IMR-90 (cell line): ENCODE data around the gene SCARF2. TPM values are rescaled to one million over a fixed set of nuclear protein-coding genes. Genes with fewer than 3 reads are reported as not detected.

Source experiments
- ATAC-seq: fragments of 200-7000 bp; cut with Tn5 transposase; 2 replicates; pipeline ENCODE4 v1.9.1; 2020; ENCODE audit warnings: low read depth, mild to moderate bottlenecking, moderate library complexity
- BruUV-seq: library from RNA; stranded (reverse); fragments of 400-500 nt; replicated peaks from 2 replicates; lab custom pipeline; 2021; lab: Mats Ljungman, UMichigan
- CTCF ChIA-PET: fragments of 300-600 bp; formaldehyde crosslinking; extraction: SDS; loops from one replicate; lab custom pipeline; 2021; ENCODE audit warnings: antibody characterized with exemption; lab: Yijun Ruan, JAX
- POLR2A ChIA-PET: fragments of 300-600 bp; sonication (Branson Sonifier 250); formaldehyde crosslinking; loops from one replicate; lab custom pipeline; 2022; ENCODE audit warnings: antibody characterized with exemption; ENCODE audit not compliant: unreplicated experiment; lab: Charles Lee
- DNase-seq: peaks from one replicate; pipeline ENCODE4 v3.0.0; 2013
- H2AFZ ChIP-seq: replicated peaks from 2 replicates; pipeline ENCODE3; 2013; ENCODE audit warnings: low read length, mild to moderate bottlenecking; ENCODE audit not compliant: poor library complexity
- H2AK5ac ChIP-seq: 2 replicates; pipeline ENCODE4 v1.6.1; 2013; ENCODE audit warnings: low read depth, low read length, inconsistent platforms
- H2AK9ac ChIP-seq: replicated peaks from 2 replicates; pipeline ENCODE3; 2013; ENCODE audit warnings: mild to moderate bottlenecking, low read depth, low read length, moderate library complexity; ENCODE audit not compliant: poor library complexity
- H2BK120ac ChIP-seq: 2 replicates; pipeline ENCODE4 v1.6.1; 2013; ENCODE audit warnings: low read depth, low read length, inconsistent platforms
- H2BK15ac ChIP-seq: 3 replicates; pipeline ENCODE4 v1.6.1; 2013; ENCODE audit warnings: low read depth, low read length, inconsistent platforms
- H2BK20ac ChIP-seq: 2 replicates; pipeline ENCODE4 v1.6.1; 2013; ENCODE audit warnings: low read depth, mild to moderate bottlenecking, inconsistent platforms, low read length, moderate library complexity
- H2BK5ac ChIP-seq: 2 replicates; pipeline ENCODE4 v1.6.1; 2013; ENCODE audit warnings: mild to moderate bottlenecking, low read depth, low read length, inconsistent platforms; ENCODE audit not compliant: poor library complexity, severe bottlenecking
- H3K14ac ChIP-seq: replicated peaks from 2 replicates; pipeline ENCODE4 v1.6.1; 2013; ENCODE audit warnings: low read depth, low read length, inconsistent platforms
- H3K18ac ChIP-seq: 2 replicates; pipeline ENCODE4 v1.6.1; 2013; ENCODE audit warnings: low read depth, low read length, control low read depth
- H3K23ac ChIP-seq: 2 replicates; pipeline ENCODE4 v1.6.1; 2013; ENCODE audit warnings: low read depth, low read length, inconsistent platforms
- H3K27ac ChIP-seq: 2 replicates; pipeline ENCODE4 v1.5.1; 2013; ENCODE audit warnings: mild to moderate bottlenecking, control low read depth, low read length; ENCODE audit not compliant: insufficient read depth
- H3K27me3 ChIP-seq: 2 replicates; pipeline ENCODE4 v1.6.1; 2013; ENCODE audit warnings: low read length; ENCODE audit not compliant: control insufficient read depth, insufficient read depth
- H3K36me3 ChIP-seq: 2 replicates; pipeline ENCODE4 v1.6.1; 2013; ENCODE audit warnings: low read length, mixed read lengths; ENCODE audit not compliant: control insufficient read depth, insufficient read depth
- H3K4ac ChIP-seq: 2 replicates; pipeline ENCODE4 v1.6.1; 2013; ENCODE audit warnings: low read depth, low read length, inconsistent platforms
- H3K4me1 ChIP-seq: 2 replicates; pipeline ENCODE4 v1.6.1; 2013; ENCODE audit warnings: low read length, mixed read lengths; ENCODE audit not compliant: control insufficient read depth, insufficient read depth
- H3K4me2 ChIP-seq: 2 replicates; pipeline ENCODE4 v1.6.1; 2013; ENCODE audit warnings: low read depth, mild to moderate bottlenecking, control low read depth, low read length, moderate library complexity
- H3K4me3 ChIP-seq: 2 replicates; pipeline ENCODE4 v1.5.1; 2013; ENCODE audit warnings: low read depth, mild to moderate bottlenecking, control low read depth, low read length, moderate library complexity; ENCODE audit not compliant: insufficient read depth
- H3K56ac ChIP-seq: 2 replicates; pipeline ENCODE4 v1.6.1; 2013; ENCODE audit warnings: low read length, inconsistent platforms; ENCODE audit not compliant: insufficient read depth; ENCODE audit errors: extremely low read depth
- H3K79me1 ChIP-seq, 2 experiments: 2 replicates each; pipeline ENCODE4 v1.6.1; 2013; ENCODE audit warnings: low read length in 2 of 2, inconsistent platforms in 1 of 2, low read depth in 1 of 2
- H3K9ac ChIP-seq: 2 replicates; pipeline ENCODE4 v1.6.1; 2013; ENCODE audit warnings: low read depth, low read length, control low read depth
- H3K9me1 ChIP-seq: 2 replicates; pipeline ENCODE4 v1.6.1; 2013; ENCODE audit warnings: low read length, inconsistent platforms; ENCODE audit not compliant: insufficient read depth
- H3K9me3 ChIP-seq: 2 replicates; pipeline ENCODE4 v1.6.1; 2013; ENCODE audit warnings: low read length; ENCODE audit not compliant: control insufficient read depth, insufficient read depth
- H4K20me1 ChIP-seq: 2 replicates; pipeline ENCODE4 v1.6.1; 2013; ENCODE audit warnings: low read length, inconsistent platforms; ENCODE audit not compliant: insufficient read depth
- H4K5ac ChIP-seq: 2 replicates; pipeline ENCODE4 v1.6.1; 2013; ENCODE audit warnings: mild to moderate bottlenecking, low read depth, low read length, control low read depth
- H4K8ac ChIP-seq, 2 experiments: 2 replicates each; pipeline ENCODE4 v1.6.1; 2013; ENCODE audit warnings: low read depth in 2 of 2, low read length in 2 of 2, control low read depth in 1 of 2, inconsistent platforms in 1 of 2
- H4K91ac ChIP-seq: 2 replicates; pipeline ENCODE4 v1.6.1; 2013; ENCODE audit warnings: low read depth, low read length, inconsistent platforms; ENCODE audit not compliant: insufficient read depth
- MAFK ChIP-seq: IDR thresholded peaks from 2 replicates; pipeline ENCODE4 v1.6.1; 2012; ENCODE audit warnings: low read depth, low read length, improper control_type of control experiment
- MAZ ChIP-seq: IDR thresholded peaks from 2 replicates; pipeline ENCODE4 v1.6.1; 2012; ENCODE audit warnings: low read depth, mild to moderate bottlenecking, low read length, improper control_type of control experiment, moderate library complexity, borderline replicate concordance
- NFE2L2 ChIP-seq: fragments of 150-350 bp; IDR thresholded peaks from 2 replicates; pipeline ENCODE4 v1.6.1; 2016; ENCODE audit warnings: low read depth, mild to moderate bottlenecking, low read length
- POLR2A ChIP-seq: IDR thresholded peaks from 2 replicates; pipeline ENCODE4 v1.6.1; 2012; ENCODE audit warnings: mild to moderate bottlenecking, low read depth, low read length
- RAD21 ChIP-seq: IDR thresholded peaks from 2 replicates; pipeline ENCODE4 v1.6.1; 2012; ENCODE audit warnings: low read length, improper control_type of control experiment
- WGBS, 2 experiments: methylation state at CpG; one replicate each; pipeline versions ENCODE4 v1.1.5 to v1.1.7; 2013; ENCODE audit warnings: missing lambda C conversion rate in 2 of 2; ENCODE audit not compliant: insufficient read length in 1 of 2; ENCODE audit errors: extremely low coverage in 2 of 2; 5-methylcytosine and 5-hydroxymethylcytosine counted together
- dilution Hi-C: fragments of 300-500 bp; cut with HindIII; formaldehyde crosslinking; loops from one replicate; pipeline ENCODE4 v1.14.3; 2018; ENCODE audit warnings: low sequenced_read_pairs; ENCODE audit not compliant: unreplicated experiment
- in situ Hi-C: fragments of 300-500 bp; cut with MboI; formaldehyde crosslinking; loops from 3 replicates; pipeline ENCODE4 v1.14.3; 2019; ENCODE audit warnings: low sequenced_read_pairs, inconsistent platforms, mixed read lengths
- intact Hi-C: fragments of 100-400 bp; cut with micrococcal nuclease; formaldehyde crosslinking; loops from 2 replicates; pipeline ENCODE4 v1.10.0; 2022
- polyA plus RNA-seq, 3 experiments: library from polyadenylated mRNA; depleted of rRNA; stranded (reverse); fragments of >200 nt; gene quantifications; 2 replicates each; pipeline ENCODE4 v1.2.3, GENCODE V29; 2012; ENCODE audit warnings: low replicate concordance in 1 of 3
- total RNA-seq: library from RNA; depleted of rRNA; stranded (reverse); fragments of >200 nt; gene quantifications from 2 replicates; pipeline ENCODE4 v1.2.3, GENCODE V29; 2012
- TF ChIP-seq, protein P1 (sequence below): fragments of 150-350 bp; IDR thresholded peaks from 2 replicates; pipeline ENCODE4 v1.6.1; 2016; ENCODE audit warnings: low read depth, mild to moderate bottlenecking, low read length, moderate library complexity, borderline replicate concordance
- TF ChIP-seq, protein P2 (sequence below): fragments of 150-350 bp; IDR thresholded peaks from 2 replicates; pipeline ENCODE4 v1.6.1; 2017; ENCODE audit warnings: mild to moderate bottlenecking, antibody characterized with exemption, low read length, low read depth

The SCARF2 gene
- total and polyA plus RNA-seq, 2 of the 4 experiments (the other 2 are of a cell fraction), result 3.4 to 37.0 TPM

DNA sequence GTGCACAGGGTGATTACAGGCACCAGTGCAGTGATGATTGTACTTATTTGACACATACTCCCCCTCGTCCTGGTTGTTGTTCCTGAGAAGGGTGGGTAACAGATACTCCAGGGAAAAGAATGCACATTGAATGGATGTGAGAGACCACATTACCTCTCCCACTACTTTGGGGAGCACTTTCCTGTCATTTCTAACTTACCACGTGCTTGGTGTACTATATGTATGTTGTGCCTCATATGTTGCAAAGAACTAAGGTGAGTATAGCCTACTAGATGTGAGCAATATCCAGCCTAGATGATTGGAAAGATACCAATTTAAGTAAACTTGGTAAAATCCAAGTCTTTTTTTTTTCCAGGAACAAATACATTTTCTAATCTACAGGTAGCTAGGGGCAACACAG is 14.3 kb upstream of the SCARF2 start:
- no peak for ATAC-seq

More for the DNA sequence above, 14.3 kb upstream of the SCARF2 start:
- Histone ChIP-seq H3K9ac (no peak overlapping the region), H3K79me1 (peaks cover 0 to 12% of the 10 kb centered on the region in 2 experiments; a peak in 2 of 4 replicates), H4K5ac (no peak overlapping the region), H3K27ac (no peak overlapping the region), H4K20me1 (no peaks in the 10 kb centered on the region), H3K9me1 (no peaks in the 10 kb centered on the region), H3K56ac (no peak overlapping the region), H3K4me1 (no peaks in the 10 kb centered on the region; the same call in 1 of the 2 replicates), H2BK5ac (no peak overlapping the region), H3K14ac (no peak overlapping the region), H4K8ac (no peak overlapping the region), H2BK20ac (no peak overlapping the region), H3K23ac (no peak overlapping the region), H2AFZ (no peak overlapping the region), H3K4me2 (no peak overlapping the region), H2AK9ac (no peak overlapping the region), H4K91ac (no peak overlapping the region), H2BK15ac (no peak overlapping the region), H2AK5ac (no peak overlapping the region), H2BK120ac (no peak overlapping the region), H3K18ac (no peak overlapping the region), H3K4me3 (no peak overlapping the region), H3K9me3 (no peaks in the 10 kb centered on the region), H3K27me3 (no peaks in the 10 kb centered on the region), H3K36me3 (peaks cover 13% of the 10 kb centered on the region), H3K4ac (no peak overlapping the region)
- CTCF ChIA-PET, result interaction anchor here (1.1 kb wide), 1 partner anchor 34 kb away, joined by 4 read pairs; no protein-coding TSS in a partner anchor
- WGBS, 2 experiments, result no CpG with 5 or more reads among the region's 2 CpGs
- no TSS peak for BruUV-seq
- no peak for DNase-seq
- POLR2A ChIA-PET, result no interaction called here
- intact Hi-C loops, result no loop called here
- in situ Hi-C loops, result loop anchor here (10.0 kb wide), 2 partner anchors 57 to 297 kb away; partner anchors contain the start of genes CCDC188 and ZNF74
- dilution Hi-C loops, result no loop called here
- no peak for TF ChIP-seq POLR2A
- no peak for TF ChIP-seq NFE2L2
- TF ChIP-seq, protein P1, sequence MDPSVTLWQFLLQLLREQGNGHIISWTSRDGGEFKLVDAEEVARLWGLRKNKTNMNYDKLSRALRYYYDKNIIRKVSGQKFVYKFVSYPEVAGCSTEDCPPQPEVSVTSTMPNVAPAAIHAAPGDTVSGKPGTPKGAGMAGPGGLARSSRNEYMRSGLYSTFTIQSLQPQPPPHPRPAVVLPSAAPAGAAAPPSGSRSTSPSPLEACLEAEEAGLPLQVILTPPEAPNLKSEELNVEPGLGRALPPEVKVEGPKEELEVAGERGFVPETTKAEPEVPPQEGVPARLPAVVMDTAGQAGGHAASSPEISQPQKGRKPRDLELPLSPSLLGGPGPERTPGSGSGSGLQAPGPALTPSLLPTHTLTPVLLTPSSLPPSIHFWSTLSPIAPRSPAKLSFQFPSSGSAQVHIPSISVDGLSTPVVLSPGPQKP, result no peak
- TF ChIP-seq RAD21, result no peak
- TF ChIP-seq MAFK, result no peak
- TF ChIP-seq, protein P2, sequence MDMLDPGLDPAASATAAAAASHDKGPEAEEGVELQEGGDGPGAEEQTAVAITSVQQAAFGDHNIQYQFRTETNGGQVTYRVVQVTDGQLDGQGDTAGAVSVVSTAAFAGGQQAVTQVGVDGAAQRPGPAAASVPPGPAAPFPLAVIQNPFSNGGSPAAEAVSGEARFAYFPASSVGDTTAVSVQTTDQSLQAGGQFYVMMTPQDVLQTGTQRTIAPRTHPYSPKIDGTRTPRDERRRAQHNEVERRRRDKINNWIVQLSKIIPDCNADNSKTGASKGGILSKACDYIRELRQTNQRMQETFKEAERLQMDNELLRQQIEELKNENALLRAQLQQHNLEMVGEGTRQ, result no peak
- TF ChIP-seq MAZ, result no peak
